GM21515 (cell line): Measurements from ENCODE around the gene PPP3CA.

Experiments
- ATAC-seq: cut with Tn5 transposase; IDR thresholded peaks from one replicate; pipeline ENCODE4 v1.9.1; 2021; ENCODE audit not compliant: unreplicated experiment

PPP3CA gene

DNA sequence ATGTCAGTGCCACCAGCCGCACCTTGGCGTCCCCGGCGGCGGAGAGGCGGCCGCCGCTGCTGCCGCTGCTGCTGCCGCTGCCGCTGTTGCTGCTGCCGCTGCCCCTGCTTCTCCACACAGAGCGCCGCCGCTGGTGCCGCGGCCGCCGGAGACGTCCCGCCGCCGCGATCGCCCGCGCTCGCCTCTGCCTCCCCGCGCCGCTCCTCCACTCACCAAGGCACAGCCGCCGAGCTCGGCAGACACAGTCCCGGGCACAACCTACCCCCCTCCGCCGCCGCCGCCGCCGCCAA is at the start of gene PPP3CA:
Gene PPP3CA (minus strand): TSS at position 260 of the 290 bp plus-strand sequence.
- ATAC-seq = peak; percentile 19

DNA sequence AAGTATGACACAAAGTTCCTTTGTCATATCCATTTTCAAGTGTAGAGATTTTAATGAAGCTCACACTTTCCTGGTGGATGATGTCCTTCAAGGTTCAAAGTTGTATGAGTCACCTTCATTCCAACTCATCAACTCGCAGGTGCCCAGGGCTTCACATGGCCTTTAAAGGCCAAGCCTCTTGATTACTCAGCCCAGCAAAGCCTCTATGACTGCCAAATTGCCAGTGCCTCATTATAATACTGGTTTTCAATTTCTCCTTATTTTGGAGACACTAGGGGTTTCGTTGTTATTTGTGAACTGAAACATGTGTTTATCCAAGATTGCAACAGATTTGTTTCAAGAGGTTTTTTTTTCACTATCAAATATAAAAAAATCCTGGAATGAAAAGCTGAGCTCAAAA is 45.9 kb upstream of the PPP3CA start:
- no peak for ATAC-seq

DNA sequence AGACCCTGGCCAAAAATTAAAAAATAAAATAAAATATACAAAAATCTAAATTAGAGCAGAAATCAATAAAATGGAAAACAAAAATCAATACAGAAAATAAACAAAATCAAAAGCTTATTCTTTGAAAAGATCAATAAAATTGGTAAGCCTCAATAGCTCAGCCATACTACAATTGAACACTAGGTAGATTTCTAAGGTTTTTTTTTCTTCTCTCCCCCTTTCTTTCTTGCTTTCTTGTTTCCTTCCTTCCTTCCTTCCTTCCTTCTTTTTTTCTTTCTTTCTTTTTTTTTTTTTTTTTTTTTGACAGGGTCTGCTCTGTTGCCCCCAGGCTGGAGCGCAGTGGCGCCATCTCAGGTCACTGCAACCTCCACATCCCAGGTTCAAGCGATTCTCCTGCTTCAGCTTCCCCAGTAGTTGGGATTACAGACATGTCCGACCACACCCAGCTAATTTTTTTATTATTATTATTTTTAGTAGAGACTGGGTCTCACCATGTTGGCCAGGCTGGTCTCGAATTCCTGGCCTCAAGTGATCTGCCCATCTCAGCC is 23.4 kb upstream of the PPP3CA start:
- ATAC-seq = no peak

DNA sequence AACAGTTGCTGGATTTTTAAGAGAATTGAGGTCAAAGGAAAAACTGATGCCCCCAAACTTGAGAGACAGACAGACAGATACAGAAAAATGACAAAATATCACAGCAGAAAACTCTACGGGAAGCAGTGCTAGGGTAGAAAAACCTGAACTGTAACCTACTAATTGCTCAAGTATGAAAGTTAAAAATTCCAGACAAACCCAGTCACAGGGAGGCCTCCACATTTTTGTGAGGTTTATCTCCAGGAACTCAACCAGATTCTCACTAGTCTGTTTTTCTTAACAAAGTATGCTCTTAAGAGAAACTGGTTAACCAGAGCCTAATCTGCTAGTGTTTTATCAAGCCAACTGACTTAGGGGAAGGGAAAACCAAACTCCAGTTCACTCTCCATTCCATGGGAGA is 19.9 kb upstream of the PPP3CA start:
- no peak for ATAC-seq

DNA sequence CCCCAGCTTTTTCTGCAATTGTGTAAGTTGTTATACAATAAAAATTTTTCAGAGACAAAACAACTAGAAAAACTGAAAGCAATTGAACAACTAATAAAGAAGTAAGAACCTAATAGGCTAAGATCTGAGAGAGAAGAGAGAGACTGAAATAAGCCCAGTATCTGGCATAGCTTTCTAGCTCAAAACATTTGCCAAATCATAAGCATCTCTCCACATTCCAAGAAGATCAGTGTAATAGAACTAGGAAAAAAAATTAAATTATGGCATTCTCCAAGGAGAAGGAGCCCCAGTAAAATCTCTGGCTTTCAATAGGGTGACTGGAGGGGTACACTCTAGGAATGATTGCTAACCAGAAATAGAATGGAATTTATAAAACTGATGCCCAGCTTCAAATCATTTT is 19.0 kb upstream of the PPP3CA start:
- ATAC-seq = no peak

DNA sequence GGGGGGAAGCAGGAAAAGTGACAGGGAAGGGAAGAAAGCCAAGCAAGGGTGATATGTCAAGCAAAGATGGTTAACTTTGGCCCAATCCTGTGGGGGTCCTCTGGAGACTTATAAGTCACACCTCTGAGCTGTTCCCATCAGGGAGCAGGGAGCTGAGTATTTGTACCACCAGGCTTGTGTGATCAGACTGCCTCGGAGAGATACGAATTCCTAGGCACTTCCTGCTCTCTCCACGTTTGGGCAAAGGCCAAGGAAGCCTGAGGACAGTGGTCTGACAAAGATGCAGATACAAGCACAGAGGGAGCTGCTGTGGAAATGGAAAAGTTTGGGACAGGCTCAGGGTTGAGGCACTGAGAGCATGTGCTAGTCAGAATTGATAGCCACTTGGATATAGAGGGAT is 10.4 kb upstream of the PPP3CA start:
- no peak for ATAC-seq

DNA sequence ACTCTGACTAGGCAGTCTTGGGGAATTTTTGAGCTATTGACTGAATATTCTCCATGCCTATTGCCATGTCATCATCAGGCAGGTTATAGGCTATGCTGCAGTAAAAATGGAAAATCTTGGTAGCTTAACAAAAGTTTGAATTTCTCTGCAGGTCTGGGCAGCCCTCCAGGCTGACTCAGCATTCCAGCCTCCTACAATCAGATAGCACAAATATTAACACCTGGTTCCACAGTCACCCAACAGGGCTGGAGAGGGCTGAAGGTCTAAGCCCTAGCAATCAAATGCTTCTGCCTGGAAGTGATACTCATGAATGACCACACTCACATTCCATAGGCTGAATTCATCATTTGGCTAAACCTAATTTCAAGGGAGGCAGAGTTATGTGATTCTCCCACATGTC is 9.6 kb upstream of the PPP3CA start:
- ATAC-seq = no peak

DNA sequence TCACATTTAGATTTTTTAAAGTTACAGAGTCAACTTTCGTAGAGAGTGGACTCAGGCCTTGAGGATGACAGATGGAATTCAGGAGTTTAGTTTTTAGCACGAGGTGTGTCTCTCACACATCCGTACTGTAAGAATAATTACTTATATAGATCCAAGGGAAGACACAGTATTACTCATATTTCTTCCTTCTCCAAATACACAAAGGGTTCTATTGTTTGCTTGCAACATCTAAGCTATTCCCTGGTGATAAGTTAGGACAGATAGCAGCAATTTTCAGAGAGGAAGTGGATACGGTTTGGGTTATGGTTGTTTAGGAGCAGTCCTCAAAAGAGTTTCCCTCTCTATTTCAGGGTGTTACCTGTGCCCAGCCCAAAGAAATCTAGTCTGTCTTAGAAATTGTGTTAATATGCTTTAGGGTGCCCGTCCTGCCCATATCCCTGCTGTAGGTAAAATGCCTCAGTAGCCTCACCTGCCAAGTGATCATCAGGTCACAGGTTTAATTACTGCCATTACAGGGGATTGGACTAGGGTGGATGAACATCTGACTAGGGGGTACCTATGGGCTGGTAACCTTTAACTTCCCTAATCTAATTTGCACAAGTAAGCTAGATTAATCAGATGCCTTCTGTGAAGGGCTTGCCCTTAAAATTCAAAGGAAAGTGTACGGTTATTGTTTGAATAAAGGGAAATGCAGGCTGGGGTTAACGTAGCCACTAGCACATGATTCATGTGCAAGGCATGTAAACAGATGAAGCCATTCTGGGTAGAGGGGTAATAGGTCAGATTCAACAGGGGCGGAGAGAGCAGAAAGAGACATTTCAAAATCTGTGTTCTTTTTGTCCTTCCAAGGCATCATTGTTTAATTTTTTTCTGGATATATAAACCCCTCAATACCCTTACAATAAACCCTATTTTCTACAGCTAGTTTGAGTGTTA is 8.7 kb upstream of the PPP3CA start:
- ATAC-seq = no peak

DNA sequence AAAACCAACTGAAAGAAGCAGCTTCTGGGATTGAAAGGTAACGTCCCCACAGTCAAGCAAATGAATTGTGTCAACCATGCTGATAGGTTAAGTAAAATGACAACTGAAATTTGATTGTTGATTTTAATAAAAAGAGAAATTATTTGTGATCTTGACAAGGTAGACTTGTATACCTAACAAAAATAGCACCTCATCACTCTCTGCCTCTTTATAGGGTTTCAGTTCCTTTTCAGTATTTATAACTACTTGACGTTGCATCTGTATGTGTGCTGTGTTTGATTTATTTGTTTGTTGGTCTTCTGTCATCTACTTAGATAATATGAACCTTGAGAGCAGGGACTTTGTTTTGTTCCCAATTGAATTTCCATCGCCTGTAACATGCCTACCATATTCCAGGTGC is 7.9 kb upstream of the PPP3CA start:
- peak; percentile 99 for ATAC-seq

DNA sequence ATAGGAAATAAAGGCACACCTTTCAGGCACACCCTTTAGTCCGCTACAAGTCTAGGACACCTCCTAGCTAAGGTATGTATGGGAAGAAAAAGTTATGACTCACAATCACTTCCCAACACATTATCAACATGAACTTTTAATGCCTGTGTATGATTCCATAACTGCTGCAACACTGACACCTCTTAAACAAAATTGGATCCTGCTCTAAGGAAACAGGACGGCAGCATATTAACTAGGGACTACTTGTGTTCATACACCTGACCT is 2.4 kb upstream of the PPP3CA start:
- no peak for ATAC-seq

DNA sequence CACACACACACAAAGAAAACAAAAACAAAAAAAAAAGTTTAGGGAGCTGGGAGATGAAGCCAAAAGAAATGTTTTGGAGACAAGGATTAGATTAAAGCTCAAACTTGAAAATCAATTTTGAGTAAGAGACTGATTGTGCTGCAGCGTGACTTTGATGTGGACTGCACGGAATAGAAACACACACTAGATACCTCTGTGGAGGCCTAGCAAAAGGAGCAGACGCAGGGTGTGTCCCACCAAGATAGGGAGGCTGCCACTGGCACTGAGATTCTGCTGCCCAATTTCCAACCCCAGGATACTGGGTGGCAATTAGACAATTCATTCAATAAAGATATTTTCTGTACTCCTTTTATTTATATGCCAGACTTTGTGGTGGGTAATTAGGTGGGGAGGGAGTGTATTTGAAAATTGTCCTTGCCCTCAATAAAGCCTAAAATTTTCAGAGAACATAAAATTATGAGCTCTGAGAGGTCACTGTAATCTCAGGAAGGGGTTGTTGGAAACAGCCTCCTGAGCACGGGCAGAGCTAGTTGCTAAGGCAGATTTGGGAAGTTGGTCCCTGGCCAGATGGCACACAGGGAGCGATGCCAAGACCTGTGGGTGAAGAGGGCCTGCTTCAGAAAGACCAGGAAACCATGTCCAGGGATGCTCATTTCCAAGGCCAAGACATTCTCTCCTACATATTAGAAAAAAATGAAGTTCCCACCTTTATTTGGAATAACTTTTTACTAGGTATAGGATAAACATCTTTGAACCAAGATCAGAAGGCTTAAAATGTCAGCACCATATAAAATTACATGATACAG is 1.9 kb upstream of the PPP3CA start:
- no peak for ATAC-seq

DNA sequence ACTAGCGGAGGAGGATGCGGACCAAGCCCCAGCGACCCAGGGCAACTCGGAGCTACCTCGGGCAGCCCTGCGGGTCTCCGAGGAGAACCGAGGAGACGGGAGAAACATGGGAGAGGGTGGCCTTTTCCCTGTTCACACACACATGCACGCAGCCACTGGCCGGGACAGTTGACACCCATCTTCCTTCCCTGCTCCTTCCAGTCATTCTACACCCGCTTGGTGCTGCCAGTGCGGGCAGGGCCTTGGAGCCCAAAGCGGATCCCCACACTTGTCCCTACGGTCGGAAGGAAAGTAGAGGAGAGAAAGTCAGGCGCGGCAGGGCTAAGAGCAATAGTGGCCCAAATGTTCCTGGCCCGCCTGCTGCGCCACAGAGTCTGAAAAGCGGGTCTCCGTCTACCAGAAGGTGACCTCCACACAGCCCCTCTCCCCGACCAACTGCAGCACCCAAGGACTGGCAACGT is 1.1 kb upstream of the PPP3CA start:
- ATAC-seq = no peak

DNA sequence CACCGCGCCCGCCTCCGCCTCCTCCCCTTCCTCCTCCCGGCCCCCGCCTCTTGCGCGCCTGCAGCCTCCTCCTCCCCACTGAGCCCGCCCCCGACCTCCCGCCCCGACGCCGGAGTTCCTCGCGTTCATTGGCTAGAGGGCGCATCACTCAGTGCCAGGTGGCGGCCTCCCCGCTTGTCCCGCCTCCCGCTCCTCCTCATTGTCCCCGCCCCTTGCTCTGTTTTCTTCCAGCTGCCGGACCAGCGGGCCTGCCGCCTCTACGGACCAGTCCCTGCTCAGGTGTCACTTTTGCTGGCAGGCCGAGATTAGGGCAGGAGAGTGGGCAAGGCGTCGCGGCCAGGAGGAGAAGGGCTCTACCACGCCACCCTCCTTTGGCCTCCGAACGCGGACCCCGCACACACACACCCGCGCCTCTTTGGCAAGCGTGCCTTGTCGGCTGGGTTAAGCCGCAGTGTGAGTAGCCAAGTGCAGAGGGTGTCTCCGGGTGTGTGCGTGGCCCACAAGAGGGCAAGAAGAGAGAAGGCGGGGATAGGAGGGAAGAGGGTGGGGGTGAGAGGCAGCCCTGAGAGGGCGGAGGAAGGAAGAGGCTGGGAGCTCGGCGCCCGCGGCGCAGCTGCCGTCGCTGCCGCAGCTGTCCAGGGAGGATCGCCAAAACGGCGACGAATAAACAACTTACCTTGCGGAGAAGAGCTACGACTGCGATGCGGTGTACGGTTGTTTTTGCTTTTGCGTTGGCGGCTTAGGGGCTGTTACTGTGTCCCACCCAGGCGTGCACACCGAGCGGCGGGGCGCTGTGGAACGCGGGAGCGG is 436 bp upstream of the PPP3CA start:
- ATAC-seq = peak; percentile 78

DNA sequence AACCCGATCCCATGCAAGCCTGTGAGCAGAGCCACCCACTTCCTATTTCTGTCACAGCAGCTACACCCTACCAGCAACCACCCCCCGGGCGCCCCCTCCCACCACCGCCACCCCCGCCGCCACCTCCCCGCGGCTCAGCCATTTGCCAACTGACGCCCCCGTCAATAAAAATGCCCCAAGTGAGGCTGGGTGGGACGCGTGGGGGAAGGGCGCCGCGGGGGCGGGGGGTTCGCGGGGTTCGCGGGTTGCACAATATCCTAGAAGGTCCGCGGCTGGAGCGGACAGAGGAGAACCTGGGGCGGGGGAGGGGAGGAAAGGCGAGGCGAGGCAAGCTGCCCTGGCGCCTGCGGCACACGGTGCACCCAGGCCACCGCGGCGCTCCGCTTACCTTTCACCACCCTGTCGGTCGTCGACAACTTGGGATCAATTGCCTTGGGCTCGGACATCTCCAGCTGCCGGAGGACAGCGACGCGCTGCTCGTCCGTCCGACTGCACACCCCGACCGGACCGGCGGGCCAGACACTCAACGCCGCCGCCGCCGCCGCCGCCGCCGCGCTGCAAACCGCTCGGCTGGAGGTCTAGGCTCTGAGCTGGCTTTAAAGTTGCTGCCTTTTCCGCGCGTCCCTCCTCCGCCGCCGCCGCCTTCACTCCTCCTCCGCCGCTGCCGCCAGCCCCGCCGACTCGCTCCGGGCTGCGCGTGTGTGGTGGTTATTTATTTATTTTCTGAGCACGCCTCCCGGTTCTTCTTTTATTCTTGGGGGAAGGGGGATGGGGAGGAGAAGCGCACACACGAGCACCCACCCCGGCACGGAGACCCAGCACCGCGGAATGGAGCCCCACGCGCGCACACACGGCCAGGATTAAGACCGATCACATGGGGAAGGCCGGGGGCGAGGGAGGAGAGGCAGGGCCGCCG is 717 bp downstream of the PPP3CA start:
- peak; percentile 8 for ATAC-seq

DNA sequence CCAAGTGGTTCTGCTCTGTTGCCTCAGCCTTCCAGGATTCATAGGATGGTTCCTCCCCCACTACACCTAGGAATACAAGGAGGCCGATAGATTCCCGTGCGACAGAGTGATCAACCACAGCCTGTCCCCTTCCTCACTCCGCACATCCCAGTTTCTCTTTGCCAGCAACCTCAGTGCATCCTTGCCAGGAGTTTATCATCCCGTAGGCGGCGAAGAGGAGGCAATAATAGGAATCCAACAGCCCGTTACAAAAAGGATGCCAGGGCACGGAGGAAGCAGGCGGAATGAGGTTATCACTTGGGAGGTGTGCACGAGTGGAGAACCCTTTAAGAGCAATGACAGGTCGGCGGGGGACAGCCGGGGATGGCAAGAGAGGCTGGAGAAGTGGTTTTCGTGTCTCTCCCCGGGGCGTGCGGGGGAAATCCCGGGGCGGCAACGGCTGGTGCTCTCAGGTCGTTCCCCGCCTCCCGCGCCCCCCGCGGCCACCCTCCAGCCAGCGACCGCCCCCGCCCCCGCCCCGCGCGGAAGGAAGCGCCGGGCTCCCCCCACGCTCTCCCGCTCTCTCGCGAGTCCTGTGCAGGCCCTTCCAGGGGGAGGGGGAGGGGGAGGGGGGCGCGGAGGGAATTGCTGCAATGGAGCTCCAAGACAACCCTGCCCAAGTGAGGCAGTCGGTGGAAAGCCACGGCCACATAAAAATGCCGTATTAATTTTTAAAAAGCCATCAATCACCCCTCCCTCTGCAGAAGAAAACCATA is 1.6 kb downstream of the PPP3CA start:
- ATAC-seq = no peak

DNA sequence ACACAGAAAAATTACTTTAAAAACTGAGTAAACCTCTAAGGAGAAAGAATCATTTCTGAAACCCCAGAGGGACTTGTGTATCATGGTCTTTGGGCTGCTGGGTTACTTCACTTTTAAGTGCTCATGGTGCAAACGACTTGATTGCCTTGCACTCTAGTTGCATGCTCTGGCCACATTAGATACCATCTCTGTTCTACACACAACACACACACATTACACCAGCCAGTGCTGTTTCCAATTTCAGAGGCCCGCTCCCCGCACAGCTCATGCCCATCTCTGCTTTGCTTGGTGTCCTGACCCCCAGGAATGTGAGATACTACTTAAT is 2.1 kb downstream of the PPP3CA start:
- ATAC-seq = no peak

DNA sequence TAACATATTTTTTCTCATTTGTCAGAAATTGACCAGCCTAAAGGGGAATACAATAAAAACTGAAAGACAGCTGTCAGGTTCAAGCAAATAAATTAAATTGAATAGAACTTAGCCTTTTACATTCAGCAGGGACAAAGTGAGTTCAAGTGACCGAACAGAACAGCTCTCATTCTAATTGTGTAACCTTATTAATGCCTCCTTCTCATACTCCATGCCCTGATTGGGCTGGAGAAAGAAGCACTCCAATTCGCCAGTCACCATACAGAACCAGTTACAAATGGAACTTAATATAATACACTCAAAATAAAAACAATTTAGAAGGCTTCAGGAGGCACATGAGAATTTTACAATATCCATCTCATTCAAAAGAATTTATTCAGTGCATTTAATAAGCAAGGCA is 8.0 kb downstream of the PPP3CA start:
- no peak for ATAC-seq

DNA sequence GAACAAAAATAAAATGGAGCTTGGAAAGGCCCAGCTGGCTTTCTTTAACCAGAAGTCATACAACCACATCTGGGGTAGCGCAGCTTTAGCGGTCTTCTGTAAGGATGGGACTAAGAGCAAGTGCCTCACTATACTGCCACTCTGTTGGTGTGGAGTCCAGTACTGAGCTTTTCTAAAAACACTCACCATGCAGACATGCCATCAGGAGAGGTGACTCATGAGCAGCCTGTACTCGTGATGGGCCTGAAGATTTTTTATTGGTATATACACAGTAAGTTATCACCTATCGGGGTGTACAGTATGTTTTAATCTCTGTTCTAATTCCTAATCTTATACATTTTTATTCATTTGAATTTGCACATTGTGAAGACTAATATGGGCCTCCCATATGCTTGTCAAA is 9.6 kb downstream of the PPP3CA start:
- ATAC-seq = no peak

DNA sequence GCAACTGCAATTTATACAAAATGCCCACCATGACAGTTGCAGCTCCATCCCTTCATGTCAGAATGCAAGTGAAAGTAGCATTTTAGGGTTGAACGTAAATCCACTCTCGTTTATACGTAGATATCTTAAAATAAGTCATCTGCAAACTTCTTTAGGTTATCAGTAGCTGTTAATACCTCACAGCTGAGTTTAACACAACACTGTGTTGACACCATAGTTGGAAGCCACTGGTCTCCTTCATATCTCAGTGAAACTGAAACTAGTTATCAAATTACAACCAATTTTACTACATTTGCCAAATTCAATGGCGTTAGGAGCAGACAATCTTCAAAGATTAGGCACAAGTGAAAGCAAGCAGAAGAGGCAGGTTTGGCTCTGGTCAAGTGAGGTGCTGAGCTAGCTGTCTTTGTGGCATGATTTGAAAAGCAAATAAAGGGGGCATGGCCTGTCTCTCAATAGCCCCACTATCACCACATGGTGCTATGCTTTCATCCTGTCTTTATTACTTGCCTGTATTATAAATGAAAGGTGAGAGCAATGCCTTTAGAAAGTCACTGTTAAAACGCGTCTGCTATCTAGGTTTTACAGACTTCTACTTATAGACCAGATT is 12.3 kb downstream of the PPP3CA start:
- no peak for ATAC-seq
